ENCODE measurements around the gene ASB4.

The ASB4 gene

GRCh38 chr7:95578299-95578855 is 92.6 kb downstream of the ASB4 start:
- Histone ChIP-seq H4K20me1 (ENCODE audit: control insufficient read depth, insufficient read depth, low read depth, low read length) (no peaks in the 10 kb centered on the region), H3K9me3 (ENCODE audit: control insufficient read depth, insufficient read depth, low read length) (no peaks in the 10 kb centered on the region), H3K4me1 (ENCODE audit: control insufficient read depth, low read length) (no peaks in the 10 kb centered on the region), H3K9me2 (replicated peaks; ENCODE audit: control insufficient read depth, low read length) (no peaks in the 10 kb centered on the region), H3K36me3 (ENCODE audit: control insufficient read depth, low read length) (no peaks in the 10 kb centered on the region), H3K27me3 (ENCODE audit: control insufficient read depth, low read length) (no peaks in the 10 kb centered on the region), H3K4me2 (ENCODE audit: low read length) (no peak overlapping the region), H3F3A (ENCODE audit: control insufficient read depth, insufficient read depth) (no peaks in the 10 kb centered on the region), H3K4me3 (ENCODE audit: low read length) (no peak overlapping the region), H3K79me2 (ENCODE audit: control insufficient read depth, low read length) (no peaks in the 10 kb centered on the region), H3K27ac (ENCODE audit: low read depth, low read length) (no peak overlapping the region)
- TF ChIP-seq CTCF (IDR thresholded peaks at IDR 0.05; ENCODE audit: low read depth, low read length, poor library complexity, severe bottlenecking) (no peak), EZH2phosphoT487 (IDR thresholded peaks at IDR 0.05; ENCODE audit: borderline replicate concordance, low read length) (no peak)

- no peaks in the 10 kb centered on the region for H3K9me2 ChIP-seq (replicated peaks; ENCODE audit: control insufficient read depth, low read length)
- TF ChIP-seq EZH2phosphoT487 (IDR thresholded peaks at IDR 0.05; ENCODE audit: borderline replicate concordance, low read length) (no peak), CTCF (IDR thresholded peaks at IDR 0.05; ENCODE audit: low read depth, low read length, poor library complexity, severe bottlenecking) (no peak)
- H3K9me3 ChIP-seq (ENCODE audit: control insufficient read depth, insufficient read depth, low read length): no peaks in the 10 kb centered on the region
- H3K27ac ChIP-seq (ENCODE audit: low read depth, low read length): no peak overlapping the region
- no peaks in the 10 kb centered on the region for H3K27me3 ChIP-seq (ENCODE audit: control insufficient read depth, low read length)
- H3F3A ChIP-seq (ENCODE audit: control insufficient read depth, insufficient read depth): no peaks in the 10 kb centered on the region
- no peaks in the 10 kb centered on the region for H3K4me1 ChIP-seq (ENCODE audit: control insufficient read depth, low read length)
- no peak overlapping the region for H3K4me3 ChIP-seq (ENCODE audit: low read length)
- H4K20me1 ChIP-seq (ENCODE audit: control insufficient read depth, insufficient read depth, low read depth, low read length): no peaks in the 10 kb centered on the region
- no peak overlapping the region for H3K4me2 ChIP-seq (ENCODE audit: low read length)
- no peaks in the 10 kb centered on the region for H3K36me3 ChIP-seq (ENCODE audit: control insufficient read depth, low read length)
- H3K79me2 ChIP-seq (ENCODE audit: control insufficient read depth, low read length): no peaks in the 10 kb centered on the region
Measured at GRCh38 chr7:95579318-95579717, 93.6 kb downstream of the ASB4 start.

- Histone ChIP-seq H3K4me3 (ENCODE audit: low read length) (no peak overlapping the region), H4K20me1 (ENCODE audit: control insufficient read depth, insufficient read depth, low read depth, low read length) (no peaks in the 10 kb centered on the region), H3K4me1 (ENCODE audit: control insufficient read depth, low read length) (no peaks in the 10 kb centered on the region), H3K4me2 (ENCODE audit: low read length) (no peak overlapping the region), H3K9me3 (ENCODE audit: control insufficient read depth, insufficient read depth, low read length) (no peaks in the 10 kb centered on the region), H3K36me3 (ENCODE audit: control insufficient read depth, low read length) (no peaks in the 10 kb centered on the region), H3K27me3 (ENCODE audit: control insufficient read depth, low read length) (no peaks in the 10 kb centered on the region), H3F3A (ENCODE audit: control insufficient read depth, insufficient read depth) (no peaks in the 10 kb centered on the region), H3K9me2 (replicated peaks; ENCODE audit: control insufficient read depth, low read length) (no peaks in the 10 kb centered on the region), H3K27ac (ENCODE audit: low read depth, low read length) (no peak overlapping the region), H3K79me2 (ENCODE audit: control insufficient read depth, low read length) (no peaks in the 10 kb centered on the region)
- TF ChIP-seq CTCF (IDR thresholded peaks at IDR 0.05; ENCODE audit: low read depth, low read length, poor library complexity, severe bottlenecking) (no peak), EZH2phosphoT487 (IDR thresholded peaks at IDR 0.05; ENCODE audit: borderline replicate concordance, low read length) (no peak)
Measured at GRCh38 chr7:95581467-95581866, 95.7 kb downstream of the ASB4 start.

Measured in DOHH2 (cell line).